H7 (cell line): ENCODE data around the gene NHERF1. TPM values are rescaled to one million over a fixed set of nuclear protein-coding genes. Genes with fewer than 3 reads are reported as not detected.

Source experiments
- DNase-seq: peaks from one replicate; pipeline ENCODE4 v3.0.0; 2012
- H3K27me3 ChIP-seq: 2 replicates; pipeline ENCODE4 v1.6.0; 2011; ENCODE audit warnings: mild to moderate bottlenecking, low read length; ENCODE audit not compliant: control insufficient read depth, insufficient read depth
- H3K36me3 ChIP-seq: replicated peaks from 2 replicates; pipeline ENCODE4 v1.5.1; 2011; ENCODE audit warnings: low read length; ENCODE audit not compliant: control insufficient read depth, insufficient read depth
- H3K4me3 ChIP-seq: 2 replicates; pipeline ENCODE4 v1.5.1; 2011; ENCODE audit warnings: low read depth, mild to moderate bottlenecking, control low read depth, low read length, moderate library complexity; ENCODE audit not compliant: insufficient read depth
- total RNA-seq: library from RNA; depleted of rRNA; stranded (reverse); fragments of >200 nt; shearing (Covaris generic); gene quantifications from 2 replicates; pipeline ENCODE4 v1.2.3, GENCODE V29; 2014

NHERF1 gene
- total RNA-seq, 1 experiment from 2014 or later = 79.1 TPM

DNA sequence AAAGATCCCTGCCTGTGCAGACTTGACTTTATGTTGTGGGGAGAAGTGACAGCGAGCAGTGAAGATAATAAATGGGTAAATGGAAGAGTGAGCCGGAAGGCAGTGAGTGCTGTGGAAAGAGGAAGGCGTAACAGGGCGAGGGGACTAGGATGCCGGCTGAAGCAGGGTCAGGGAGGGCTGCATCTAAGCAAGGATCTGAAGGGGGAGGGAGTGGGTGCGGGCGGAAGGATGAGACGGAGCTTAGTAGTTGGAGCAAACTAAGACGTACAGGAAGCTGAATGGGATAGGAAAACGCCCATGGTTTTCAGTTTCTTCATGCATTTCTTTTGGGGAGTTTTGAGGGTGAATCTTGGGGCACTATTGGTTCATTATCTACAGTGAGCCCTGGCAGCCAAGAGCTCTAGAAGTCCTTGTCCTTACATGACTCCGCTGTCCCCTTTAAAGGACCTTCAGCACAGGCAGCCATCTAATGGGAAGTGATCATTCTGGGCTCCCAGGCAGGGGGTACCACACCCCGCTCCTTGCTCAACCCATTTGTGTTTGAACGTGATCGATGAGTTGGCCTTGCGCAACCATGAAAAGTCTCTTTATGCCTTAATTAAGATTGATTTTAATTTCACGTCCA is 38.1 kb downstream of the NHERF1 start:
- DNase-seq = no peak
- no peaks in the 10 kb centered on the region; the same call in none of the 2 replicates for H3K36me3 ChIP-seq
- H3K4me3 ChIP-seq = no peak overlapping the region
- no peaks in the 10 kb centered on the region for H3K27me3 ChIP-seq

DNA sequence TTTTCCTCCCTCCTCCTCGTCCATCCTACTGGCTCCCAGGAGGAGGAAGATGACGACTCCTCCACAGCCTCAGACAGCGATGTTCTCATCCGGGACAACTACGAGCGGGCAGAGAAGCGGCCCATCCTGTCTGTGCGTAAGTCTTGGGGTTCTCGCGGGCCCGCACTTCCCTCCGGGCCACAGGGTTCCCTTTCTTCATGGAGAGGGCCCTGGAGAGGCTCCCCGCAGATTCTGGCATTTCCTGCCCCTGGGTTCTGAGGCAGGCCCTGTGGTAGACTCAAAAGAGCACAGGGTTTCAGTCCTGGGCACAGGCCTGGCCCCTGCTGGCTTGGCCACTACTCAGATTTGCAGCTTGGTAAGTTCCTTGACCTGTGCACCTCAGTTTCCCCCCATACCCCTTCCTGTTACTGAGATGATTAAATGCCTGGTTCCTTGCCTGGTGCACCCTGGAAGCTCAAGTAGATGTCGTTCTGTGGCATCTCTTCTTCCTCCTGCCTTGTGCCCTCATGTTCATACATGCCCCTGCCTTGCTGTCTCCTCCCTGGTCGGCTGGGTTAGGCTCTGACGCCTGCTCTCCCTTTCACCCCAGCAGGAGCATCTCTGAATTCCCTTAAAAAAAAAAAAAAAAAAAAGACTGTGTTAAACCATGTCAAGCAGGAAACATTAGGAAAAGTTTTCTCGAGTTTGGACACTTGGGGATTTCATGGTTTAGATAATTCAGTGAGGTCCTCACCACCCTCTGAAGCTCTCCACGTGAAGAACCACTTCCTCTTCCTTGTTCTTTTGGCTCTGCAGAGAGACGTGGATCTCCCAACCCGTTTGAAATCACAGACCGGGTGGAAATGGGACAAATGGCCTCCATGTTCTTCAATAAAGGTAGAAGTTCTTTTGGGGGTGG is 42.0 kb downstream of the NHERF1 start:
- DNase-seq = no peak
- Histone ChIP-seq H3K4me3 (no peak overlapping the region), H3K36me3 (peaks cover 5% of the 10 kb centered on the region), H3K27me3 (no peaks in the 10 kb centered on the region)

DNA sequence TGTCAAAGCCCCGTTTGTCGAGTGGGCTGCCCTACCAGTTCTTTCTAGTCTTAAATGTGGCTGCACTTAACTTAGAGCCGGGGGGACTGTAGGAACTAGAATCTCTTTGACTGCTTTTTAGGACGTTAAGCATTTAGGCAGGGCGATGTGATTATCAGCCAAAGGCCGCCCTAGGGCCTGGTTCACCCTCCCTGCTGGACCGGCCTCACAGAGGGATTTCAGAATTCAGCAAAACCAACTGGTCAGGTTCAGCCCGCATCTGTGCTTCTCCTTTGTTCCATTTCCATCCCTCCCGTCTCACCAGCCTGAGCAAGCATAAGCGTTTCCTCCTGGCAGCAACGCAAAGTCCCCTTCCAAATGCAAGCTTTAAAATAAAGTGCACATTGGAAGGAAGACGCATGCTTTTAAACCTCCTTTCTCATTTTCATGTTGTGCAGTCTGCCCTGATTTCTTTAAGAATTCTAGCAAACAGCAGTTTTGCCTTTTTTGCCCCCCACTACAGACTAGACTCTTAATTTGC is 44.2 kb downstream of the NHERF1 start:
- no peak for DNase-seq
- peaks cover 9% of the 10 kb centered on the region for H3K36me3 ChIP-seq
- no peak overlapping the region for H3K4me3 ChIP-seq
- H3K27me3 ChIP-seq = no peaks in the 10 kb centered on the region

DNA sequence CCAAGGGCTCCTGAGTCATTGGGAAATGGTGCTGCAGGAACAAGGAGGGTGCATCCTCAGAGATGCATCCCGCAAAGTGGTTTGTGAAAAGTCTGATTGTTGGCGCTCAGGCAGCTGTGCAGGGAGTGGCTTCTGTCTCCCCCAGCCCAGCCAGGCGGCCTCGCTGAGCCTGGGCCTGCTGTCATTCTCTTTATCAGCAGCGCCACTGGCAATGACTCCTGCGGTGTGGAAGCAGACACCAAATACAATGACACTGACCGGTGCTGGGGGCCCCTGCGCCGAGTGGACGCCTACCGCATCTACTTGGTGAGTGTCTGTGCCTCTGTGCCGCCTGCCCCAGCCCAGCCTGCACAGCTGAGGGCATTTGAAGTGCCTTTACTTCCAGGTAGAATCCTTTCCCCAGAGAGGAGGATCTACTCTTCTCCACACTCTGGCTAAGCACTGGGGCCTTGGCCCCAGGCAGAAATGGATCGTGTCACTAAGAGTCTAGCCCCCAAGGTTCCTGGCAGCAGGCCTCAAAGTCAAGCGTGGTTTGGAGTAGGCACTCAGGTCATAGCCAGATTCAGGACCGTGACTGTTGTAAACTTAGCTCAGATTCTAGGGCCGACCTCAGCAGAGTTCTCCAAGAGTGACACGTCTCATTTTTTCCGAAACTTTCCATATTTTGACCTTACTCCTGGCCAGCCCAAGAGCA is 47.0 kb downstream of the NHERF1 start:
- Histone ChIP-seq H3K36me3 (peaks cover 13% of the 10 kb centered on the region), H3K27me3 (no peaks in the 10 kb centered on the region)
- DNase-seq = no peak

DNA sequence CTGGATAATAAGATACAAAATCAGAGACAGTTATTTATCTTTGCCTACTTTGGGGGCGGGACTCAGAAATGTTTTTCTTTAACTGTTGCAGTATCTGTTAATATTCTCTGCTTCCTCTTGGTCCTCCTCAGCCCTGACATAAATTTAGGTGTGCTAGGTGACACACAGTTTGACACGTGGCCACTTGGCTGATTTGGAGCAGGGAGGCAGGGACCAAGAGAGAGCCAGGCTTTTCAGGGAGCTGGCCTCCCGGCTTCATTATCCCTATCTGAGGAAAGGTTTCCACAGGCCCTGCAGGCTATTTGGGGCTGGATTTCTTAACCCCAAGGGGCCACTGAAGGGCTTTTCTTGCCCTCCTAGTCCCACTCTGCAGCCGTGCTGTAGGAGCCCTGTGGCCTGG is 47.8 kb downstream of the NHERF1 start:
- H3K4me3 ChIP-seq = no peak overlapping the region
- H3K27me3 ChIP-seq = no peaks in the 10 kb centered on the region
- no peak for DNase-seq
- peaks cover 13% of the 10 kb centered on the region for H3K36me3 ChIP-seq

More for the DNA sequence above, 47.0 kb downstream of the NHERF1 start:
- H3K4me3 ChIP-seq = no peak overlapping the region

DNA sequence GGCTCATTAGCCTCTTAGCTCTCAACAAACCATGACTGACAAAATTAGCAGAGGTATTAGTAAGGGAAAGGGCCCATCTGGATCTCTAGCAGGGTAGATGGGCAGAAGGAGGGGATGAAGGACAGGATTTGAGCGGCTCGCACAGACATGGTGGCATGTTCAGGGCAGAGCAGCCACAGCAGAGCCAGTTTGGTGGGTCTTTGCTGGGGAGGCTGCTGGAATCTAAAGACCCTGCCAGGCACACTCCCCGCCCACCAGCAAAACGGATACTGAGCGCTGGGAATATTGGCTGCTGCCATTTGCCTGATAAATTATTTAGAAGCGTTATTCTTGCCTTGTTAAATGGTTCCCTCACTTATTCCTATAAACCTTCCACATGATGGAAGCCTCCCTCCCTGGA is 48.4 kb downstream of the NHERF1 start:
- no peak for DNase-seq
- H3K27me3 ChIP-seq = no peaks in the 10 kb centered on the region
- H3K36me3 ChIP-seq = peaks cover 13% of the 10 kb centered on the region
- no peak overlapping the region for H3K4me3 ChIP-seq

DNA sequence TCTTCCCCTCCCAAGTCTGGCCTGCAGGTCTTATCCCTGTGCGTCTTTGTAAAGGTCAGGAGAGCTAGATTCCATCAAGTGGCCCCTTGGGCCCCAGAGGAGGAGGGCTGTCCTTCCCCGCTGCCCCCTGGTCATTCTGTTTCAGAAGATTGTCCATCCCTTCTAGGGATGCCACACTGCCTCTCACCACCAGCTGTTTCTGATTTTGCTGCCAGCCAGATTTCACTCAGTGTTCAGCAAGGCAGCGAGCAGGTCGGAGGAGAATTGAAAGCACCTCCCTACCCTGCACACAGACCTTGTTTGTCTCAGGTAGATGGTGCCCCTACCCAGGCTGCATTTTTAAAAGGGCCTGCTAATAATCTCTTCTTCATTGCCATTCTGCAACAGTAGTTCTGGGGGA is 49.4 kb downstream of the NHERF1 start:
- Histone ChIP-seq H3K36me3 (peaks cover 13% of the 10 kb centered on the region), H3K27me3 (no peaks in the 10 kb centered on the region), H3K4me3 (no peak overlapping the region)
- no peak for DNase-seq

DNA sequence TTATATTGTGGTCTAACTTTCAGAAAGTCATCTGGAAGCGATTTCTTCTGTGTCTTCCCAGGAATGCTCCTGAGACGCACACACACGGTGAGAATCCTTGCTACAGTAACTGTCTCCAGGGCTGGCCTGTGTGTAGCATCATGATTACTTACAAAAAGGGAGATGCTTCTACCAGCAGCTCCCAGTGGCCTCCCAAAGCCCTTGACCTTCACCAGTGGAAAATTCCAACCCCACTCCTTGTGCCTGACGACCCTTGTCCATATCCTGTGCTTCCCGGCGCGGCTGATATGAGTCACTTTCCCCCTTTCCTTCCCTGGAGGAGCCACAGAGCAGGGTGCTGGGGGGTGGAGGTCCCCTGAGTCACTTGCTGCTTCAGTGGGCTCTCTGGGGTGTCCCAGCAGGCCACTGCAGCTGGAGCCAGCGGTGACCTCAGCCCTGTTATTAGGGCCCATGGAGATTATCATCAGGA is 49.8 kb downstream of the NHERF1 start:
- DNase-seq = no peak
- Histone ChIP-seq H3K36me3 (peaks cover 12% of the 10 kb centered on the region), H3K27me3 (no peaks in the 10 kb centered on the region), H3K4me3 (no peak overlapping the region)

DNA sequence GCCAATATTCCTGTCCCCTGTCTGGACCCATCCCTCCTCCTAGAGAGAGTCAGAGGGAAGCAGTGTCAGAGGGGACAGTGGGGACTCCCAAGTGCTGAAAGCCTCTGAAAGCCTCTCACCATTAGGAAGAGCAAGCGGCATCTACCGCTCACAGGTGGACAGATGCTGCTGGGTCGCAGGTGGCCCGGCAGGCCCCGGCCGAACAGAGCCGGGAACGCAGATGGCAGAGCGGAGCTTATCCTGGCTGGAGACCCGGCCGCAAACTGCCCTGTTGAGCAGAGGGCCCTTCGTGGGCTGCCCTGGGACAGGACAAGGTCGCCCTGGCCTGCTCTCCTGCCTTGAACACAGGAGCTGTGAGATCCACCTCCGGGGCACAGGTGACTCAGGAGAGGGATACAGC is 50.7 kb downstream of the NHERF1 start:
- Histone ChIP-seq H3K36me3 (peaks cover 11% of the 10 kb centered on the region), H3K4me3 (no peak overlapping the region), H3K27me3 (no peaks in the 10 kb centered on the region)
- no peak for DNase-seq

DNA sequence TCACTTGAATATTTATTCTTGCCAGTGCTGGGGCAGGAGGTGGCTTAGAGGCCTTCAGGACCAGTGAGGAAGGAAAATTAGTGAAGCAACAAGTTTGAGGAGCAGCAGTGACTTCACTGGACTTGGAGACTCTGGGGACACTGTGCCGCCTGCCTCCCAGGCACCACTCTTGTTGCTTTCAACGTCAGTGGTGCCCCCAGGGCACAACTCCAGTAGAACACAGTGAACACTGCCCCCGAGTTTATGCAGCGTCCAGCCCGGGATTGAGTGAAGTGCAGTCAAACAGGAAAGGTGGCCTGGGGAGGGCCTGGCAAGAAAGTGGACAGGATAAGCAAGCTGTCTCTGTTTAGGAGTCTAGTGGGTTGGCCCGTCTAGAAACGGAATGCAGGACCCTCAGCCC is 52.1 kb downstream of the NHERF1 start:
- H3K36me3 ChIP-seq = peaks cover 9% of the 10 kb centered on the region
- H3K4me3 ChIP-seq = no peak overlapping the region
- no peak for DNase-seq
- no peaks in the 10 kb centered on the region for H3K27me3 ChIP-seq

DNA sequence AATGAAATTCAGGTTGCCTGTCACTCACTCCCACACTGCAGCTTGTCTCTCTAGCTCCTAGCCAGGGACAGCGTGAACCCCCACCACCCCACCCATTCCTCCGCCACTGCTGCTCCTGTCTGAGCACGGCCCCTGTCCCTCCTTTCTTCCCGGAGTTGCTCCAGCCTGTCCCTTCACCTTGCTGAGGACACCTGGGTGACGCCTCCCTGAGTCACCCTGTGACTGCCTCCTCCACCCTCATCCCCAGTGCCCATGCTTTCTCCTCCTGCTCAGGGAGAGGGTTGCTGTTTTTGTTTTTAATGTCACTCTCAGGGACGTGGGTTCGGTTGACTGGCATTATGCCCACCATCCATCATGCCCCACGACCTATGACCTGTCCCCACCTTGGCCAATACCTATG is 53.5 kb downstream of the NHERF1 start:
- Histone ChIP-seq H3K4me3 (no peak overlapping the region), H3K27me3 (no peaks in the 10 kb centered on the region), H3K36me3 (peaks cover 6% of the 10 kb centered on the region)
- DNase-seq = no peak

DNA sequence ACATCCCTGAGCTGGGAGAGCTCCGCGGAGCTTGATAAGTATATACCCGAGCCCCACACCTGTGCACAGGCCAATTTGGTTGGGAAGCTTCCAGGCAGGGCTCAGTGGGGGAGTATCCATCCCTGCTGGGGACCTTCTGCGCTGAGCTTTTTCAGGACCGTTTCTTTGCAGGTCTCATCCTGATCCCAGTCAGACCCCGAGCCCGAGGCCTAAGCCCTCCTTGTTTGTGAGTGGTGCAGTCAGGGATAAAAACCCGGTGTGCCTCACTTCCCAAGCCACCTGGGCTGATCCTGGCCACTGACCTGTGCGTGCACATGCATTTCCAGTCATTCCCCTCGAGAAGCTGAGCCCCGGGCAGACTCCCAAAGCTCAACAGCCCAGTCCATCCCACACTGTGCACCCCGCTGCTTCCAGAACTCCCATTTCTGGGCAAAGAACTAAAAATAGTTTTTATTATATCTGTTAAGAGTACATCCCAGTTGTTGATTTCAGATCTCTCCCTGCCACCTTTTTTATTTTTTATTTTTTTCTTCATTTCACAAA is 55.0 kb downstream of the NHERF1 start:
- Histone ChIP-seq H3K4me3 (no peak overlapping the region), H3K36me3 (peaks cover 6% of the 10 kb centered on the region), H3K27me3 (no peaks in the 10 kb centered on the region)
- no peak for DNase-seq

DNA sequence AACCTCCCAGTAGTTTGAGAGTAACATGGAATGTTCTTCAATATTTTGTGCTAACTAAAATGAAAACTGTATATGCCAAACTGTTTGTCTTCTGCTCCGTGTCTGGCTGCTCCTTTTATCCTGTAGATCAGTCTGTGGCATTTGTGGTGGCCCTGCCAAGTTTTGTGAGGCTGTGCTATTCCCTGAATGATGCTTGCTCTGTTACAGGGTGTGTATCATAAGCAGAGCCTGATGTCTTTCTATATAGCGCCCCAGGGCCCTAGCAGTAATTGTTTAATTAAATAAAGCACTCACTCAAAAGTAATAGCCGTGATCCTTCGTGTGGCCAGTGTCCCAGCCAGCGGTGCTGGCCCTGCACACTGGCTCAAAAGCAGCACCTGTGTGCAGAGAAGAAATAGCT is 55.5 kb downstream of the NHERF1 start:
- H3K27me3 ChIP-seq = no peaks in the 10 kb centered on the region
- H3K36me3 ChIP-seq = peaks cover 2% of the 10 kb centered on the region
- H3K4me3 ChIP-seq = no peak overlapping the region
- DNase-seq = no peak

DNA sequence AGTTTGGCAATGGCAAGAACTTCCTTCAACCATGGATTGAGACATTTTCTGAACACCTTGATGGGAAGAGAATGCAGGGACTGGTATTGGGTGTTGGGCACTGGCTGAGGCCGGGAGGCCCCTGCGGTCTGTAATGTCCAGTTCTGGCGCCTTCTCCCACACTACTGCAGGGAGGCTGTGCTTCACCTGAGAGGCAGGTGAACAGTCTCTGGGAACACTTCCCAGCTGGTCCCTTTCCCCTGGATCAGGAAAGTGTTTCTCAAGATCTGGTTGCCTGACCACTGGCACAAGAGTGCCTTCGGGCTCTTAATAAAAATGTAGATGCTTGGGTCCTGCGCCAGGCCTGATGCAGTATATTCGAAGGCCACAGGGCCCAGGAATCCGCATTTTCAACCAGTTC is 56.3 kb downstream of the NHERF1 start:
- no peak for DNase-seq
- H3K27me3 ChIP-seq = no peaks in the 10 kb centered on the region
- no peak overlapping the region for H3K4me3 ChIP-seq
- peaks cover 1% of the 10 kb centered on the region for H3K36me3 ChIP-seq
